ENCODE results near the gene LDLRAD4.
"Not testable (repeated sequence)": the region's sequence is repeated elsewhere in the genome, so short reads cannot be mapped to it uniquely, and the experiment has no call there.

LDLRAD4 gene

DNA sequence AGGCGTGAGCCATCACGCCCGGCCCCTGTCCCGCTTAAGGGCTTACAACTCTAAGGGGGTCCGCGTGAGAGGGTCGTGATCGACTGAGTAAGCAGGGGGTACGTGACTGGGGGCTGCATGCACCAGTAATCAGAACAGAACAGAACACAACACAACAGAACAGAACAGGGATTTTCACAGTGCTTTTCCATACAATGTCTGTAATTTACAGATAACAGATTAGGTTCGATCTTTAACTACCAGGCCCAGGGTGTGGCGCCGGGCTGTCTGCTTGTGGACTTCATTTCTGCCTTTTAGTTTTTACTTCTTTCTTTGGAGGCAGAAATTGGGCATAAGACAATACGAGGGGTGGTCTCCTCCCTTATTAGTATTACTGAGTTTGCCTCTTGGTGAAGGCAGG lies 458.8 kb downstream of the LDLRAD4 start:
- DNase-seq (ENCODE audit: low spot score): not testable (repeated sequence)

- no peak for DNase-seq (ENCODE audit: low spot score)
These were observed 462.1 kb downstream of the LDLRAD4 start for GRCh38 chr18:13680612-13681011.

GRCh38 chr18:13681701-13682100 lies 463.1 kb downstream of the LDLRAD4 start:
- no peak for DNase-seq (ENCODE audit: low spot score)

GRCh38 chr18:13684546-13684945 lies 466.0 kb downstream of the LDLRAD4 start:
- DNase-seq (ENCODE audit: low spot score): no peak

DNA sequence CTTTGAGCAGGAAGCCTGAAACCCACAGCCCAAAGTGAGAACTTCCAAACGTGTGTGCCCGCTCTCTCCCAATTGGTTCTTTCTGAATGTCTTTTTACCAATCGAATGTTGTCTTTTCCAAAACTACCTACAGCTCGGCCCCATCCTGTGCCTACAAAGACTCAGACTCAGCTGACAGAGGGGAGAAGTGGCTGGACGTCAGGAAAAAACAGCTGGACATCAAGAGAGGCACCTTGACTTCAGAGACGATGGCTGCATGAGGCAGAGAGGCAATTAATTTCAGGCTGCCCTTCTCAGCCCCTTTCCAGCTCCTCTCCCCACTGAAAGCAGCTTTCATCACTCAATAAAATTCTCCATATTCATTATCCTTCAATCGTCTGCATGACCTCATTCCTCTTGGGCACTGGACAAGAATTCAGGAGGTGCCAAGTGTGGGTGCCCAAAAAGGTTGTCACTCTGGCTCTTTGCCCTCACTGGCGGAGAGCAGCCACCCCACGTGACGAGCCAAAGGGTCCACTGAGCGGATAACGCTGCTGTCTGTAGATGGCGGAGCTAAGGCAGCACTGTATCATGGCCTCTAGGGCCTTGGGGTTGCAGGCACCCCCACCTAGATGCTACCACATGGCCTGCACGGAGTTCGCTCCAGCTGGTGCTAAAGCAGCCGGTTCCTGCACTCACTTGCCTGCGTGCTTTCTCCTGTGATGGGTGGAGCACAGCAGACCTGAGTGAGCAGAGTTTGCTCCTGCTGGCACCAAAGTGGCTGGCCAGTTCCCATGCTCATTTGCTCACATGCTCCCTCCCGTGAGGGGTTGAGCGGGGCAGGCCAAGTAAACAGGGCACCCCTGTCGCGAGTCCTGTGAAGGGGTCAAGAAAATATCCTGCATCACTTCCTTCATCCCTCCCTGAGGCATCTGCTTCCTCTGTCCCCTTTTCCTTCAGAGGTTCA lies 469.9 kb downstream of the LDLRAD4 start:
- DNase-seq (ENCODE audit: low spot score): no peak

- not testable (repeated sequence) for DNase-seq (ENCODE audit: low spot score)
These were observed 471.5 kb downstream of the LDLRAD4 start for GRCh38 chr18:13690060-13690459.

- not testable (repeated sequence) for DNase-seq (ENCODE audit: low spot score)
These were observed 476.8 kb downstream of the LDLRAD4 start for GRCh38 chr18:13695337-13695736.

DNA sequence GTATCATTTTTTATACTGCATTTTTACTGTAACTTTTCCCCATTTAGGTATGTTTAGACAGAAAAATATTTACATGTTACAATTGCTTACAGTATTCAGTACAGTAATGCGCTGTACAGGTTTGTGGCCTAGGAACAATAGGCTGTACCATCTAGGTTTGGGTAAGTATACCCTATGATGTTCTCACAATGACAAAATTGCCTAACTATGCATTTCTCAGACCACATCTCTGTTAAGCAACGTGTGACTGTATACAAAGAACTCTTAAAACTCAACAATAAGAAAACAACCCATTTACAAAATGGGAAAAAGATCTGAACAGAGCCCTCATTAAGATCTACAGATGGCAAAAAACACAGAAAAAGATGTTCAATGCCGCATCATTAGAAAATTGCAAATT lies 478.4 kb downstream of the LDLRAD4 start:
- no peak for DNase-seq (ENCODE audit: low spot score)

DNA sequence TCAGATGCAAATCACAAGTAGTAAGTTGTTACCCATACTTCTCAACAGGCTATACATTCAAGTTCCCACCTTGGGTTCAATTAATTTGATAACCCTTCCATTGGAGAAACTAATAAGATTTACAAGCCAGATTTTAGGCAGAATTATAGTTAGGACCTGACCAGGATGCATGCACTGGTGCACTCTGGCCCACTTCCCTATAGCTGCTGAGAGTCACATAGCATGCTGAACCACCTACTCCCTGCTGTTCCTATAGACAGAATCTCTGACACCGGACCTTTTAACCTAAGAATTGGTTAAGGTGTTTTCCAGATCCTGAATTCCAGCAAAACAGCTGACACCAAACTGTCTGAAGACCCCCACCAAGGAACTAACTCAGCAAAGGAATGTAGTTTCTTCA lies 481.6 kb downstream of the LDLRAD4 start:
- no peak for DNase-seq (ENCODE audit: low spot score)

All from CD4-positive, alpha-beta T cell treated with Interleukin-2 at 100 ng/mL for 4 hours (primary cell).